GM19324 (cell line): ENCODE data around the gene SLC27A2.
"Not testable (repeated sequence)": the region's sequence is repeated elsewhere in the genome, so short reads cannot be mapped to it uniquely, and the experiment has no call there.

Experiments used
- ATAC-seq: cut with Tn5 transposase; IDR thresholded peaks from one replicate; pipeline ENCODE4 v1.9.1; 2021; ENCODE audit warnings: mild to moderate bottlenecking, moderate library complexity; ENCODE audit not compliant: unreplicated experiment, low FRiP score

SLC27A2 gene

GRCh38 chr15:50188793-50189192 is 6.8 kb downstream of the SLC27A2 start:
- not testable (repeated sequence) for ATAC-seq

GRCh38 chr15:50189633-50190032 is 7.6 kb downstream of the SLC27A2 start:
- ATAC-seq: no peak

GRCh38 chr15:50190166-50190570 is 8.2 kb downstream of the SLC27A2 start:
- no peak for ATAC-seq

GRCh38 chr15:50190723-50191122 is 8.7 kb downstream of the SLC27A2 start:
- no peak for ATAC-seq

GRCh38 chr15:50192164-50192563 is 10.2 kb downstream of the SLC27A2 start:
- ATAC-seq: no peak

GRCh38 chr15:50192926-50193620 is 11.1 kb downstream of the SLC27A2 start:
- ATAC-seq: no peak

- no peak for ATAC-seq
These were observed 20.0 kb downstream of the SLC27A2 start for GRCh38 chr15:50202003-50202402.

- no peak for ATAC-seq
These were observed 24.0 kb downstream of the SLC27A2 start for GRCh38 chr15:50206020-50206419.

GRCh38 chr15:50209809-50210208 is 27.8 kb downstream of the SLC27A2 start:
- no peak for ATAC-seq

- no peak for ATAC-seq
These were observed 28.6 kb downstream of the SLC27A2 start for GRCh38 chr15:50210462-50211157.

GRCh38 chr15:50218291-50218690 is 36.3 kb downstream of the SLC27A2 start:
- ATAC-seq: no peak

- ATAC-seq: no peak
These were observed 36.7 kb downstream of the SLC27A2 start for GRCh38 chr15:50218691-50219090.

- ATAC-seq: no peak
These were observed 37.8 kb downstream of the SLC27A2 start for GRCh38 chr15:50219820-50220219.

- no peak for ATAC-seq
These were observed 40.2 kb downstream of the SLC27A2 start for GRCh38 chr15:50222181-50222580.

GRCh38 chr15:50224606-50225005 is 42.6 kb downstream of the SLC27A2 start:
- ATAC-seq: no peak

- ATAC-seq: no peak
These were observed 43.1 kb downstream of the SLC27A2 start for GRCh38 chr15:50225057-50225456.

- no peak for ATAC-seq
These were observed 43.9 kb downstream of the SLC27A2 start for GRCh38 chr15:50225938-50226337.

- no peak for ATAC-seq
These were observed 45.1 kb downstream of the SLC27A2 start for GRCh38 chr15:50227076-50227475.

- no peak for ATAC-seq
These were observed 46.9 kb downstream of the SLC27A2 start for GRCh38 chr15:50228866-50229265.

- no peak for ATAC-seq
These were observed 47.3 kb downstream of the SLC27A2 start for GRCh38 chr15:50229336-50229735.

GRCh38 chr15:50231761-50232160 is 49.8 kb downstream of the SLC27A2 start:
- no peak for ATAC-seq

GRCh38 chr15:50232791-50233190 is 50.8 kb downstream of the SLC27A2 start:
- ATAC-seq: no peak
